Measurements from ENCODE around the gene DEPDC1B.
"Not testable (repeated sequence)": the region's sequence is repeated elsewhere in the genome, so short reads cannot be mapped to it uniquely, and the experiment has no call there.

Gene DEPDC1B

GRCh38 chr5:60685028-60685427 is 14.9 kb downstream of the DEPDC1B start:
- TF ChIP-seq, protein P1, sequence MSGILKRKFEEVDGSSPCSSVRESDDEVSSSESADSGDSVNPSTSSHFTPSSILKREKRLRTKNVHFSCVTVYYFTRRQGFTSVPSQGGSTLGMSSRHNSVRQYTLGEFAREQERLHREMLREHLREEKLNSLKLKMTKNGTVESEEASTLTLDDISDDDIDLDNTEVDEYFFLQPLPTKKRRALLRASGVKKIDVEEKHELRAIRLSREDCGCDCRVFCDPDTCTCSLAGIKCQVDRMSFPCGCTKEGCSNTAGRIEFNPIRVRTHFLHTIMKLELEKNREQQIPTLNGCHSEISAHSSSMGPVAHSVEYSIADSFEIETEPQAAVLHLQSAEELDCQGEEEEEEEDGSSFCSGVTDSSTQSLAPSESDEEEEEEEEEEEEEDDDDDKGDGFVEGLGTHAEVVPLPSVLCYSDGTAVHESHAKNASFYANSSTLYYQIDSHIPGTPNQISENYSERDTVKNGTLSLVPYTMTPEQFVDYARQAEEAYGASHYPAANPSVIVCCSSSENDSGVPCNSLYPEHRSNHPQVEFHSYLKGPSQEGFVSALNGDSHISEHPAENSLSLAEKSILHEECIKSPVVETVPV (CRISPR knock-in tag; IDR thresholded peaks at IDR 0.05), result no peak
- TF ChIP-seq SNAI2 (CRISPR knock-in tag; IDR thresholded peaks at IDR 0.05) (no peak), BACH2 (CRISPR knock-in tag; IDR thresholded peaks at IDR 0.05; ENCODE audit: borderline replicate concordance) (no peak), CSDC2 (CRISPR knock-in tag; IDR thresholded peaks at IDR 0.05) (no peak), PPARA (CRISPR knock-in tag; IDR thresholded peaks at IDR 0.05; ENCODE audit: borderline replicate concordance) (no peak), TOX (CRISPR knock-in tag; IDR thresholded peaks at IDR 0.05; ENCODE audit: borderline replicate concordance) (no peak), POU6F1 (CRISPR knock-in tag; IDR thresholded peaks at IDR 0.05; ENCODE audit: borderline replicate concordance, low read depth) (no peak), ZFP30 (CRISPR knock-in tag; IDR thresholded peaks at IDR 0.05) (no peak), ARNTL (CRISPR knock-in tag; IDR thresholded peaks at IDR 0.05; ENCODE audit: borderline replicate concordance, low read depth) (no peak)
- ATAC-seq, result no peak

DNA sequence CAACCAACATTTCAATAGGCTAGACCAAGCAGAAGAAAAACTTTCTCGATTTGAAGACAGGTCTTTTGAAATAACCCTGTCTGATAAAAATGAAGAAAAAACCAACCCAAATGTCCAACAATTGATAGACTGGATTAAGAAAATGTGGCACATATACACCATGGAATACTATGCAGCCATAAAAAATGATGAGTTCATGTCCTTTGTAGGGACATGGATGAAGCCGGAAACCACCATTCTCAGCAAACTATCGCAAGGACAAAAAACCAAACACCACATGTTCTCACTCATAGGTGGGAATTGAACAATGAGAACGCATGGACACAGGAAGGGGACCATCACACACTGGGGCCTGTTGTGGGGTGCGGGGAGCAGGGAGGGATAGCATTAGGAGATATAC is 18.0 kb downstream of the DEPDC1B start:
- ATAC-seq, result not testable (repeated sequence)

- no peak for TF ChIP-seq ZNF8 (CRISPR knock-in tag; IDR thresholded peaks at IDR 0.05)
- TF ChIP-seq RARB (CRISPR knock-in tag; IDR thresholded peaks at IDR 0.05), result no peak
- no peak for TF ChIP-seq GLIS3 (CRISPR knock-in tag; IDR thresholded peaks at IDR 0.05)
- TF ChIP-seq, protein P2, sequence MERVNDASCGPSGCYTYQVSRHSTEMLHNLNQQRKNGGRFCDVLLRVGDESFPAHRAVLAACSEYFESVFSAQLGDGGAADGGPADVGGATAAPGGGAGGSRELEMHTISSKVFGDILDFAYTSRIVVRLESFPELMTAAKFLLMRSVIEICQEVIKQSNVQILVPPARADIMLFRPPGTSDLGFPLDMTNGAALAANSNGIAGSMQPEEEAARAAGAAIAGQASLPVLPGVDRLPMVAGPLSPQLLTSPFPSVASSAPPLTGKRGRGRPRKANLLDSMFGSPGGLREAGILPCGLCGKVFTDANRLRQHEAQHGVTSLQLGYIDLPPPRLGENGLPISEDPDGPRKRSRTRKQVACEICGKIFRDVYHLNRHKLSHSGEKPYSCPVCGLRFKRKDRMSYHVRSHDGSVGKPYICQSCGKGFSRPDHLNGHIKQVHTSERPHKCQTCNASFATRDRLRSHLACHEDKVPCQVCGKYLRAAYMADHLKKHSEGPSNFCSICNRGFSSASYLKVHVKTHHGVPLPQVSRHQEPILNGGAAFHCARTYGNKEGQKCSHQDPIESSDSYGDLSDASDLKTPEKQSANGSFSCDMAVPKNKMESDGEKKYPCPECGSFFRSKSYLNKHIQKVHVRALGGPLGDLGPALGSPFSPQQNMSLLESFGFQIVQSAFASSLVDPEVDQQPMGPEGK (CRISPR knock-in tag; IDR thresholded peaks at IDR 0.05; ENCODE audit: borderline replicate concordance), result no peak
- no peak for TF ChIP-seq ZFP3 (CRISPR knock-in tag; IDR thresholded peaks at IDR 0.05)
- TF ChIP-seq, protein P1 (CRISPR knock-in tag; IDR thresholded peaks at IDR 0.05), result no peak
- no peak for TF ChIP-seq TOX (CRISPR knock-in tag; IDR thresholded peaks at IDR 0.05; ENCODE audit: borderline replicate concordance)
- TF ChIP-seq, protein P3, sequence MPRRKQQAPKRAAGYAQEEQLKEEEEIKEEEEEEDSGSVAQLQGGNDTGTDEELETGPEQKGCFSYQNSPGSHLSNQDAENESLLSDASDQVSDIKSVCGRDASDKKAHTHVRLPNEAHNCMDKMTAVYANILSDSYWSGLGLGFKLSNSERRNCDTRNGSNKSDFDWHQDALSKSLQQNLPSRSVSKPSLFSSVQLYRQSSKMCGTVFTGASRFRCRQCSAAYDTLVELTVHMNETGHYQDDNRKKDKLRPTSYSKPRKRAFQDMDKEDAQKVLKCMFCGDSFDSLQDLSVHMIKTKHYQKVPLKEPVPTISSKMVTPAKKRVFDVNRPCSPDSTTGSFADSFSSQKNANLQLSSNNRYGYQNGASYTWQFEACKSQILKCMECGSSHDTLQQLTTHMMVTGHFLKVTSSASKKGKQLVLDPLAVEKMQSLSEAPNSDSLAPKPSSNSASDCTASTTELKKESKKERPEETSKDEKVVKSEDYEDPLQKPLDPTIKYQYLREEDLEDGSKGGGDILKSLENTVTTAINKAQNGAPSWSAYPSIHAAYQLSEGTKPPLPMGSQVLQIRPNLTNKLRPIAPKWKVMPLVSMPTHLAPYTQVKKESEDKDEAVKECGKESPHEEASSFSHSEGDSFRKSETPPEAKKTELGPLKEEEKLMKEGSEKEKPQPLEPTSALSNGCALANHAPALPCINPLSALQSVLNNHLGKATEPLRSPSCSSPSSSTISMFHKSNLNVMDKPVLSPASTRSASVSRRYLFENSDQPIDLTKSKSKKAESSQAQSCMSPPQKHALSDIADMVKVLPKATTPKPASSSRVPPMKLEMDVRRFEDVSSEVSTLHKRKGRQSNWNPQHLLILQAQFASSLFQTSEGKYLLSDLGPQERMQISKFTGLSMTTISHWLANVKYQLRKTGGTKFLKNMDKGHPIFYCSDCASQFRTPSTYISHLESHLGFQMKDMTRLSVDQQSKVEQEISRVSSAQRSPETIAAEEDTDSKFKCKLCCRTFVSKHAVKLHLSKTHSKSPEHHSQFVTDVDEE (CRISPR knock-in tag; IDR thresholded peaks at IDR 0.05), result no peak
- TF ChIP-seq ARNTL (CRISPR knock-in tag; IDR thresholded peaks at IDR 0.05; ENCODE audit: borderline replicate concordance, low read depth), result no peak
- TF ChIP-seq OSR1 (CRISPR knock-in tag; IDR thresholded peaks at IDR 0.05), result no peak
- TF ChIP-seq POU6F1 (CRISPR knock-in tag; IDR thresholded peaks at IDR 0.05; ENCODE audit: borderline replicate concordance, low read depth), result no peak
- no peak for TF ChIP-seq BACH2 (CRISPR knock-in tag; IDR thresholded peaks at IDR 0.05; ENCODE audit: borderline replicate concordance)
- no peak for TF ChIP-seq ZFP30 (CRISPR knock-in tag; IDR thresholded peaks at IDR 0.05)
- no peak for TF ChIP-seq ISL1 (CRISPR knock-in tag; IDR thresholded peaks at IDR 0.05)
- no peak for TF ChIP-seq TCF4 (CRISPR knock-in tag; IDR thresholded peaks at IDR 0.05; ENCODE audit: borderline replicate concordance)
- TF ChIP-seq CSDC2 (CRISPR knock-in tag; IDR thresholded peaks at IDR 0.05), result no peak
- no peak for TF ChIP-seq ESRRG (CRISPR knock-in tag; IDR thresholded peaks at IDR 0.05)
- ATAC-seq, result no peak
These were observed 20.1 kb downstream of the DEPDC1B start for GRCh38 chr5:60679816-60680215.

Data from SK-N-SH treated with all-trans-retinoic acid at 6 μM for 48 hours (cell line).